Measurements from ENCODE around the gene RPRD1A.

GRCh38 chr18:36101943-36102342, 34.6 kb upstream of the RPRD1A start:
- TF ChIP-seq, protein P1, sequence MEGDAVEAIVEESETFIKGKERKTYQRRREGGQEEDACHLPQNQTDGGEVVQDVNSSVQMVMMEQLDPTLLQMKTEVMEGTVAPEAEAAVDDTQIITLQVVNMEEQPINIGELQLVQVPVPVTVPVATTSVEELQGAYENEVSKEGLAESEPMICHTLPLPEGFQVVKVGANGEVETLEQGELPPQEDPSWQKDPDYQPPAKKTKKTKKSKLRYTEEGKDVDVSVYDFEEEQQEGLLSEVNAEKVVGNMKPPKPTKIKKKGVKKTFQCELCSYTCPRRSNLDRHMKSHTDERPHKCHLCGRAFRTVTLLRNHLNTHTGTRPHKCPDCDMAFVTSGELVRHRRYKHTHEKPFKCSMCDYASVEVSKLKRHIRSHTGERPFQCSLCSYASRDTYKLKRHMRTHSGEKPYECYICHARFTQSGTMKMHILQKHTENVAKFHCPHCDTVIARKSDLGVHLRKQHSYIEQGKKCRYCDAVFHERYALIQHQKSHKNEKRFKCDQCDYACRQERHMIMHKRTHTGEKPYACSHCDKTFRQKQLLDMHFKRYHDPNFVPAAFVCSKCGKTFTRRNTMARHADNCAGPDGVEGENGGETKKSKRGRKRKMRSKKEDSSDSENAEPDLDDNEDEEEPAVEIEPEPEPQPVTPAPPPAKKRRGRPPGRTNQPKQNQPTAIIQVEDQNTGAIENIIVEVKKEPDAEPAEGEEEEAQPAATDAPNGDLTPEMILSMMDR (IDR thresholded peaks at IDR 0.05), result no peak
- no peak for TF ChIP-seq POLR2AphosphoS5 (IDR thresholded peaks at IDR 0.05; ENCODE audit: insufficient read depth in 1 of 2, low read depth in 1 of 2)

Measured in vagina (tissue), 2 donors.